GM21576 (cell line): ENCODE results near the gene WNK3.
"Not testable (repeated sequence)": the region's sequence is repeated elsewhere in the genome, so short reads cannot be mapped to it uniquely, and the experiment has no call there.

ENCODE experiments used
- ATAC-seq: cut with Tn5 transposase; IDR thresholded peaks from one replicate; pipeline ENCODE4 v1.9.1; 2021; ENCODE audit warnings: mild to moderate bottlenecking, moderate library complexity; ENCODE audit not compliant: unreplicated experiment

The WNK3 gene

DNA sequence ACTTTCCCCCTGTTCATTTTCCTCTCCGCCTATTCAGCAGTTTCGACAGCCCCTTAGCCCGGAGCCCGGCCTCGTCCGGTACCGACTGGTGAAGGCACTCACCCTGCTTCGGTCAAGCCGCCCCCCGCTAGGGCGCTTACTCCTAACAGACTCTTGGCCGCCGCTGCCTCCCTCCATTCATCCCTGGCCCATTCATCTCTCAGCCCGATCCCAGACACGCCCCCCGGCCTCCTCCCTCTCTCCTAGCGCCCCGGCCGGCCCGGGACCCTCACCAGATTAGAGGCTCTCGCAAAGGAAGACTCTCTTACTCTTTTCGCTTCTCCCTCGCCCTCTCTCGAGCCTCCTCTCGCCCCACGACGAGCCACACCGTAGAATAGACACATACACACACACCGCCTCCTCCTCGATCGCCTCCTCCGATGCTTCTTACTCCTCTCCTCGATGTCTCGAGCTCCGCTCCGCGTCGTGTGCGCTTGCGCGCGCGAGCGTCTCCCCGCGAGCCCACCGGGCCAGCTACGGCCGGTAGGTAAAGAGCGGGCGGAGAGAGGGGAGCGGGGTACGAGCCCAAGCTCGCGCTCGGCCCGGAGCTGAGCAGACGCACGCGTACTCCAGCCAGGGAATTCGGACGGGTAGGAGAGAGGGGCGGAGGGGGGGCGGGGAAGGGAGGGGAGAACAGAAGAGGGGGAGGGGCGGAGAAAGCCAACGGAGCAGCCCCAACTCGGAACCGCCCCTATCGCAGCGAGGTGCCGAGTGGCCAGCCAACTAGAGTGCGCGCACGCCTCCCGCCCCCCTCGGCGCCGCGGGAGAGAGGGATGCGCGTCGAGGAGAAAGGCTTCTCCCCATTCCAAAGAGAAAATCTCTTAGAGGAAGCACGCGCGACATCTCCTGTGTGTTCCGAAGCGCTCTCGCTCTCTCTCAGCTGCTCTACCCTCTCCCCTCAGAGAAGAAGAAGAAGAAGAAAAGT is at the start of gene WNK3:
TSS of gene WNK3 (minus strand) at position 633 of the 964 bp plus-strand sequence.
- ATAC-seq: no peak

DNA sequence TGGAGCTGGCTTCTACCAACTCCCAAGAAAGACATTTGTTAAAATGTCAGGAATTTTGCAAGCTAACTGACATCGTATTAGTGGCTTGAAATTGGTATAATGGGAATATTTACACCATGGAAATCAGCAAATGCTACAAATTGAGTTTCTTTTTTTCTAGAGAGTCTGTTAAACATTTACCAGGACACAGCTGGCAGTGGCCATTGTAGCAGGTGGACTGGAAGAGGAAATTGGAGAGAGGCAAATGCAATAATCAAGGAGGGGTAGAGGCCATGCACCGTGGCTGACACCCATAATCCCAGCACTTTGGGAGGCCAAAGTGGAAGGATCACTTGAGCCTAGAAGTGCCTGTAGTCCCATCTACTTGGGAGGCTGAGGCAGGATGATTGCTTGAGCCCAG is 49.4 kb upstream of the WNK3 start:
- no peak for ATAC-seq

DNA sequence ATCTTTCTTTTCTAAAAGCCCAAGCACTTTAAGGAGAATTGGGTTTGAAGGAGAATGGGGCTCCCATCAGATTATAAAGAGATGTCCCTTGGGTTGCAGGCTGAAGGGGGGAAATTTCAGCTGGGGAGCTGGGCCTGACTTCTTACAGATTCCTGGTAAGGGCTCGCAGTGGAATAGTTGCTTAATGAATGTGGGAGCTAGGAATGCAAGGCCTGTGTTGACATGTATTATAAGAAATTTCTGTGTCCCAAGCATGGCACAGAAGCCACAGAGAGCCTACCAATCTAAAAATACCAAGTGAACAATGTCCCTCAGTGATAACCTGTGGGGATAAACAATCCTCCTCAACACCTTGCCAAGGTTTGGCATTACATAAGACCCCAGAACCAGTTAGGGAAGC is 39.3 kb upstream of the WNK3 start:
- no peak for ATAC-seq

DNA sequence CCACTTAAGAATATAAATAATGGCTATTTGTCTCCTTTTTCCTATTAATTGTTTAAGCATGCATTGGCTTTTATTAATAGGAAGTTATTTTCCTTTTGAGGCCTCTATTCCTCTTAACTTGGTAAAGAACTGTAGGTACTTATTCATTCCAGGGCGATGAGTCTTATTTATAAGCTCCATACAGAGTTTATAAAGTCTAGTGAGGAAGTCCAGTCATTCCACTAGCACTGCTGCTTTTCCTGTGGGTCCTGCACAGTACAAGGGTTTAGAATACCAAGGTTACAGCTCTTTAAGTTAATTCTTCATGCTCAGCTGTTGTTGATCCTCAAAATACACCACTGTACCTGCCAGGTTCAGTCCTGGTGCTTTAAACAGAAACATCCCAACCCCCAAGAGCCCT is 28.5 kb upstream of the WNK3 start:
- ATAC-seq: no peak

DNA sequence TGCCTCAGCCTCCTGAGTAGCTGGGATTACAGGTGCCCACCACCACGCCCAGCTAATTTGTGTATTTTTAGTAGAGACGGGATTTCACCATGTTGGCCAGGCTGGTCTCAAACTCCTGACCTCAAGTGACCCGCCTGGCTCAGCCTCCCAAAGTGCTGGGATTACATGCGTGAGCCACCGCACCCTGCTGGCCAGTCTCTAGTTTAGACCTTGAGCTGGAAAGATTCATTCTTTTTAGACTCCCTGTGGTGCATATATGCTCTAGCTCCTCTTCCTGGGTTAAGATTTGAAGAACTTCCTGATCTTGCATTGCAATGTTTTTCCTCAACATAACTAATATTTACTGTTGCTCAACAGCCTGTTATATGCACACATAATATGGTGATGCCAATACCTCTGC is 26.8 kb upstream of the WNK3 start:
- ATAC-seq: not testable (repeated sequence)

DNA sequence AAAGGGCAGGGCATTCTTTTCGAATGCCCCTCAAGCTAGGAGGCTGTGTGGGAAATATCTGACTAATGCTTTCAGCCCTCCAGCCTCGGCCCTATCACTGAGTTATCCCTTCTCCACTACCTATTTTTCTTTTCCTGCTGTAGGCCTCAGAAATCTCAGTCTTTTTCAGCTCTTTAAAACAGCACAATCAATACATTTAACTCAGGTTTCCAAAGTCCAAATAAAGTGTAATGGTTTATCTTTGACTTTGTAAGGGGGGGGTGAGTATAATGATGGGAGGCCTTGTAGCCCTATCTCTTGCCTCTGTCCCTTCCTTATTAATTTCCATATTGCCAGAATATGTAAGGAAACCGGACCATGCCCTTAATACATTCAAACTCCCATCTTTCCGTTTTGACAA is 1.6 kb upstream of the WNK3 start:
- no peak for ATAC-seq

DNA sequence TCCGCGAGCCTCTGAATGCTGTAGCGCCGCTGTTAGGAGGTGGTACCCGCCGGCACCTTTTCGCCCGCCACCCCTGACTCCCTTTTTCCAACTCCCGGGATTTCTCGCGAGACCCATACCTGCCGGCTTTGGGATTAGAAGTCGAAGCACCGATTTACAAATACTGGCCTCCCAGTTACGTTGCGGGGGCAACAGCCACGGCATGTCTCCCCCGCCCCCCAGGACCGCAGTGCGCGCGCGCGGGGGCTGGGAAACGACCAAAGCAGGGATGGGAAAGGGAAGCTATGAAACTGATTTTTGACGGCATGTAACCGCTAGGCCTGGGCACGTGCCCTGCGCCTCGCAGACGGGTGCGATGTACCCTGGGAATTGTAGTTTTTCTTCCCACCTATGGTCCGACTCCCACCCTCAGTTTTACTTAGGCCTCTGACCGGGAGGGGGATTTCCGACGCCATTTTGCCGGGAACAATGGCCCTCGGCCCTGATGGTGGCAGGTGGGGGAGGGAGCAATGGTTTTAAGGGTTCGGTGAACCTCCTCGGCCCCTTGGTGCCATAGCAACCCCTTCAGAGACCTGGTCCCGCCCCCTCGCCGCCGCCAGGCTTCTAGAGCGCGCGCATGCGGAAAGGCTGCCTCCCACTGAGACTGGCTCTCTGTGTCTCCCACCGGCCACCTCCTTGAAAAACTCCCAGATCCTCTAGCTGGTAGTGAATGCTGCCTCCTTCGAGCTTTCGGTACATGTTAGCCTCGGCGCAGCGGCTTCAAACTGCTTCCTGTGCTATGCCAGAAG is 772 bp upstream of the WNK3 start:
- no peak for ATAC-seq

DNA sequence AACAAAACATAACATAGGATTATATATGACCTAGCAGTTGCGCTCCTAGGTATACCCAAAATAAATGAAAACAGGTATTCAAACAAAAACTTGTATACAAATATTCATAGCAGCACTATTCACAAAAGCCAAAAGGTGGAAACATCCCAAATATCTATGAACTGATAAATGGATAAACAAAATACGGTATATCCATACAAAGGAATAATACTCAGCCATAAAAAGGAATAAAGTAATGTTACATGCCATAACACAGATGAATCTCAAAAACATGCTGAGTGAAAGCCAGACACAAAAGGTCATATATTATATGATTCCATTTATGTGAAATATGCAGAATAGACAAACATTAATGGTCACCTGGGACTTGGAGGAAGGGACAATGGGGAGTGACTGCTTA is 5.2 kb downstream of the WNK3 start:
- no peak for ATAC-seq

DNA sequence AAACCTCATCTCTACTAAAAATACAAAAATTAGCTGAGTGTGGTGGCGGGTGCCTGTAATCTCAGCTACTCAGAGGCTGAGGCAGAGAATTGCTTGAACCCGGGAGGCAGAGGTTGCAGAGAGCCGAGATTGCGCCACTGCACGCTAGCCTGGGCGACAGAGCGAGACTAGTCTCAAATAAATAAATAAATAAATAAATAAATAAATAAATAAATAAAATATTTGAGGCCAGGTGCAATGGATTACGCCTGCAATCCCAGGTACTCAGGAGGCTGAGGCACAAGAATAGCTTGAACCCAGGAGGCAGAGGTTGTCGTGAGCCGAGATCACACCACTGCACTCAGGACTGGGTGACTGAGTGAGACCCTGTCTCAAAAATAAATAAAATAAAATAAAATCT is 20.5 kb downstream of the WNK3 start:
- ATAC-seq: not testable (repeated sequence)

DNA sequence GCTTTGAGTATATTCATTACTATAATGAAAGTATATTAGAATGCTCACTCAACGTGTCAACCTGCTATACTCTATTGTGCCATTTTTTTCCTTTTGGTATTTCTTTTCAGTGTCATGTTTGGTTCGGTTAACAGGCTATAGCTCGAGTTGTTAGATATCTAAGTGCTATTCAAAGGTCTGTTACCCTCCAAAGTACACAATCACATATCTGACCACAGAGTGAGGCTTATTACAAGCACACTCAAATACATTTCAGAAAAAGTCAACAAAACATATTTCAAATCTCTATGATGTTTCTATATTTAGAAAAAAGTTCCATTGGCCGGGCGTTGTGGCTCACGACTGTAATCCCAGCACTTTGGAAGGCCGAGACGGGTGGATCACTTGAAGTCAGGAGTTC is 32.8 kb downstream of the WNK3 start:
- ATAC-seq: no peak

DNA sequence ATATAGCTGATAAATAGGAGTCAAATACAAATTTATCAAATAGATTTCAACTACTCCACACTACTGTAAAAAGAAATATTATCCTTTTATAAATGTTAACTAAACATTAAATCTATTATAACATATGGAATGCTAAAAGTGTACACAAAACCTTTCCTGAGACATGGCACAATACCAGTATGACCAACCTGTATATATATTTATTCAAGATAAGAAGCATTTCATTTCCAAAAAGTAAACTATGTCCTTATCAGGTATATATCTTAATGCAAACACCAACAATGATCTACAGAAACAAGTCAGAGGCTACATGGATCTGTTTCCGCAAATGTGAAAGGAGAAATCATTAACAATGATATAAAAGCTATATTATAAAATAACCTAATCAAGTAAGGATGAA is 37.8 kb downstream of the WNK3 start:
- ATAC-seq: no peak

DNA sequence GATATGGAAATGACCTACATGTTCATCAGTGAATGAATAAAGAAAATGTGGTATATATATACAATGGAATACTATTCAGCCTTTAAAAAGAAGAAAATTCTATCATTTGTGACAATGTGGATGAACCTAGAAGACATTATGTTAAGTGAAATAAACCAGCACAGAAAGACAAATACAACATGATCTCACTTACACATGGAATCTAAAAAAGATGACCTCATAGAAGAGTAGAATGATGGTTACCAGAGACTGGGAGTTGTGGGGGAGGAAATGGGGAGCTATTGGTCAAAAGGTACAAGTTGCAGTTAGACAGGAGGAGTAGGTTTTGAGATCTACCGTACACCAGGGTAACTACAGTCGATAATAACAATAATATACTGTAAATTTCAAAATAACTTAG is 51.5 kb downstream of the WNK3 start:
- ATAC-seq: no peak

DNA sequence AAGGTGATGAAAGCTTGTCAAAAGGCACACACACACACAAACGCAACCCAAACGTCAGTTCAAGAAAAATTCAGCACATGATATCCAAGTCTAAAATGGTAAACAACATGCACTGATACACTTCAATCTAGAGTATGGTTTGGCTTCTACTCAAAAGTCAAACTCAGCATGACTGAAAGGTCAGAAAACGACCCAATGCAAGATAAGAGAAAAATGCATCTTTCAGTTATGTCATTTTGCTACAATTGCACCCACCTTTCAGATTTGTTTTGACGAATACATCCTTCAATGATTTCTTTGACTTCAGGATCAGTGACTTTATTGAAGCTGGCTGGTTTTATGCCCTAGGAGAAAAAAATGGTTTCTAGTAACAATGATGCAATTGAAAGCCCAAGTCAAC is 56.3 kb downstream of the WNK3 start:
- ATAC-seq: no peak

DNA sequence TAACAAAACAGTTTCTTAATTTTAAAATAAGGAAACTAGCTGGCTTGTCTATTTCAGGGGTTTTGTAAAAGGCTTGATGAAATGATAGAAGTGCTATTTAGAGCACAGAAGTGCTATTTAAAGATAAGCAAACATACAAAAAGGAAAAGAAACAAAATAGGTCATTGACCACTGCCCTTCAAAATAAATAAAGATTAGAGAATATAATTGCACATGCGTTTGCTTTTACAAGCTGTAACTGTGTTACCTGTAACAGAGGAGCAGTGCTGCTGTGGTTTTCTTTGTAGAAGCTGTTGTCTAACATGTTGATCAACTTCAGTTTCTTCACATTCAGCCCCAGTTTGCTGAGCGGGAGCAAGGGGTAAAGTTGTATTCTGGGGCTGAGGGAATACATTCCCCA is 63.5 kb downstream of the WNK3 start:
- ATAC-seq: no peak

DNA sequence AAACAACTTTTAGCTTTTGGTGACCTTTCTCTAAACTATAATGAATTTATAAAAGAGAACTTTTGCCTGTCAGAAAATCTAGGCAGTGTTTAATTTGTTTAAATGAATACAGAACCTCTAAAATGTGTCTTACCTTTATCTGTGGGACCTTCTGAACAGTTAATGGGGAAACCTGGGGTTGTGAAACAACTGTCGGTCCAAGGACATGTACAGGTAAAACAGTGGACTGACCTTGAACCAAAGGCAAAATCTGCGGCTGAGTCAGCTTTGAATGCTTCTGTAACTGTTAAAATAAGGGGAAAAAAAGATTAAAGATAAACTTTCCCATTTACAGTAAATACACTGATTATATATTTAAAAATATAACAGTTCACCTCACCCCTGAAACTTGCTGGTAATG is 65.1 kb downstream of the WNK3 start:
- ATAC-seq: no peak

DNA sequence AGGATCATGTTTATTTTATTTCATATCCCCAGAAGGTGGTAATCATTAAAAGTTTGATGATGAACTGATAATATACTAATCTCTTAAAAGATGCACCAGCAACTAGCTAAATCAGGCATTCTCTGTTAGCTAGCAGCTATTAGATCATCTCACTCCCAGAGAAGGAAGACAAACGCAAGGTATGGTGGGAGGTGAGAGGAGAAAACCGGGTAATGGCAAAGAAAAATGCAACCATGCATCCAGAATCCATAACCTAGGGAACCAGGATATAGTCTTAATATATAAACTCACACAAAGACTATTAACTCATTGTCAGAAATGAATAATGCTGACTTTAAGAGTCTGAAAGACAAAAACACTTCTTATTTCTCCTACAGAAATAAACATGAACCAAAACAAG is 66.1 kb downstream of the WNK3 start:
- ATAC-seq: no peak

DNA sequence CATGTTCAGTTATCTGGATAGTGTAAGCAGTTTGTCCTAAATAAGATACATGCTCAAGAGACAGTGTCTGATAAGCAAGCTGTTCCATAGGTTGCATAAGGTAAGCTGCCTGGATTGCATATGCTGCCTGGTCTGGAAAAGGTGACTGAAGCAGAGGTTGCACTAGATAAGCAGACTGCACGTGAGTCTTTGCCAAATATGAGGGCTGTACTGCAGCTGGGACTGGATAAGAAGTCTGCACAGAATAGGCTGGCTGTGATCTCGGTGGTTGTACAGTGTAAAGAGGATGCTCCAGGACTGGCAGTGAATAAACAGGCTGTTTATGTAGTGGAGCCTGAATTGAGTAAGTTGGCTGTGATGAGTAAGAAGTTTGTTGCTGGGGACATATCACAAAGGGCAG is 68.9 kb downstream of the WNK3 start:
- no peak for ATAC-seq

DNA sequence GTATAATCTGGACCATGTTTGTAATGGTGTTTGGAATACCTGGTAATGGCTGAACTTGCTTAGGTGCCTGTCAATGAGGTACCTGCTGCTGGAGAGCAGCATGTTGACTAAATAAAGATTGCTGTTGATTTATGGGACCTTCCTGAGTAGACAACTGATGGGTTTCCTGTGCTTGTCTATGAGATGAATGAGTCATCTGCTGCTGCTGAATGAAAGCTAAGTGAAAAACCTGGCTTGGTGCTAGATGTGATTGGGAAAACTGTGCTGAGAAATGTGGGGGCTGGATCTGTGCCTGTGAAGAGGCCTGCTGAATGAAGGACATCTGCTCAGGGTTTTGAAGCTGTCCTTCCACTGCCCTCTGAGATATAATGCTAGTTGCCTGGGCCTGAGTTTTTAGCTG is 69.6 kb downstream of the WNK3 start:
- no peak for ATAC-seq

DNA sequence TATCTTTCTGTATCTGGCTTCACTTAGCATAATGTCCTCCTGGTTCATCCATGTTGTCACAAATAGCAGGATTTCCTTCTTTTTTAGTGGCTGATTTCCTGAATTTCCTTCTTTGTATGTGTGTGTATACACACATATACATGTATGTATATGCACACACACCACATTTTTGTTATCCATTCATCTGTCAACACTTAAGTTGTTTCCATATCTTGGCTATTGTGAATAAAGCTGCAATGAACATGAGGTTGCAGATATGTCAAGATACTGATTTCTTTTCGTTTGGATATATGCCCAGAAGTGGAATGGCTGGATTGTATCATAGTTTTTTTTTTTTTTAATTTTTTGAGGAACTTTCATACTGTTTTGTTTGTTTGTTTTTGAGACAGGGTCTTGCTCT is 76.2 kb downstream of the WNK3 start:
- ATAC-seq: no peak

DNA sequence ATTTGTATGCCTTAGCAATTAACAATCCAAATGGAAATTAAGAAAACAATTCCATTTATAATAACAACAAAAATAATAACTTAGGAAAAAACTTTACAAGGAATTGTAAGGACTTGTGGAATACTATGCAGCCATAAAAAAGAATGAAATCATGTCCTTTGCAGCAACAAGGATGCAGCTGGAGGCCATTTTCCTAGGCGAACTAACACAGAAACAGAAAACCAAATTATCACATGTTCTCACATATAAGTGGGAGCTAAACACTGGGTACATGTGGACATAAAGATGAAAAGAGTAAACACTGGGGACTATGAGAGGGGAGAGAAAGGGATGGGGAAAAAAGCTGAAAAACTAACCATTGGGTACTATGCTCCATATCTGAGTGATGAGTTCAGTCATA is 77.4 kb downstream of the WNK3 start:
- no peak for ATAC-seq

DNA sequence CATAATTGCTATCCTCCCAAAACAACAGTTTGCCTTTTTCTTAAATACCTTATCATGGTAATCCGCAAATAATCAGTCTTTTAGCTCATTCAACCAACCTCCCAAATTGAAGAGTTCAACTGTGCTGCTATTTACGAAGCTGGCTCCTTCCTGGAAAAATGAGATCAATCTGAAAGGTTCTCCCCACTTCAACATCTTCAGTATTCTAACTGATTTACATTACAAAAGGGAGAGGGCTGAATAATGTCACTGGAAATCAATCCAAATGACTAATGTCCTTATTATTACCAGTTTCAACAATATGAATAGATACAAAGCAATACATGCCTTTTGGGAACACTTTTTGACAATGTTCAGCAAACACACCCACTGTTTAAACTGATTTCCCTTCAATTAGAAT is 86.2 kb downstream of the WNK3 start:
- ATAC-seq: no peak

DNA sequence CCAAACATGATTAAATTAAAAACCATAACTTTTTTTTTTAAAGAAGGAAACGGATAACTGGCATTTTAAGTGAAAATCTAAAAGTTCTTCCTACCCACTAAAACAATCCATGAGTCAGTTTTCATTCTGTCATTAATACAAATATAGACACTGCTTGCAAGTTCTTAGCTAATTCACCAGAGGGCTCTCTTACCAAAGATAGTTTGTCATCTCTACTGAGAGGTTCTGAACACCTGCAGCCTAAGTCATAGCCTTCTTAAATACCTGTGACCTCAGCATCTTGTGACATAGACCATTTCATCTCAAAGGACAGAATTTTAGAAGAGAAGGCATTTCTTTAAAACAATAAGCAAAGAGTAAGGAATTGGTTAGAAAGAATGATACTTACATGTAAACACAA is 109.5 kb downstream of the WNK3 start:
- no peak for ATAC-seq
